HepG2 (cell line): ENCODE data around the gene IQSEC1. TPM values are rescaled to one million over a fixed set of nuclear protein-coding genes. Genes with fewer than 3 reads are reported as not detected.

Source experiments
- DR1 ChIP-seq: sonication (generic); formaldehyde crosslinking; IDR thresholded peaks from 2 replicates; pipeline ENCODE4 v1.8.0; 2021; ENCODE audit warnings: mild to moderate bottlenecking, missing genetic modification reagents, inconsistent platforms
- FOXA3 ChIP-seq: IDR thresholded peaks from 2 replicates; pipeline ENCODE4 v1.6.1; 2016; ENCODE audit warnings: missing genetic modification reagents, missing compliant biosample characterization
- GABPB1 ChIP-seq: IDR thresholded peaks from 2 replicates; pipeline ENCODE4 v1.6.1; 2016; ENCODE audit warnings: mild to moderate bottlenecking, missing genetic modification reagents, moderate library complexity, missing compliant biosample characterization
- HMG20A ChIP-seq: IDR thresholded peaks from 2 replicates; pipeline ENCODE4 v1.6.1; 2016; ENCODE audit warnings: borderline replicate concordance
- MEIS2 ChIP-seq: sonication (generic); formaldehyde crosslinking; IDR thresholded peaks from 2 replicates; pipeline ENCODE4 v1.9.0; 2021; ENCODE audit warnings: mild to moderate bottlenecking, missing genetic modification reagents
- MLLT10 ChIP-seq: sonication (generic); formaldehyde crosslinking; IDR thresholded peaks from 2 replicates; pipeline ENCODE4 v1.4.0; 2020; ENCODE audit warnings: missing genetic modification reagents
- NFE2 ChIP-seq: sonication (generic); formaldehyde crosslinking; IDR thresholded peaks from 2 replicates; pipeline ENCODE4 v1.4.0; 2020; ENCODE audit warnings: missing genetic modification reagents
- PRPF4 ChIP-seq: fragments of 200-400 bp; formaldehyde crosslinking; IDR thresholded peaks from 2 replicates; pipeline ENCODE4 v1.6.1; 2016; ENCODE audit warnings: low read length, low read depth; ENCODE audit not compliant: poor library complexity, severe bottlenecking
- SIN3A ChIP-seq: IDR thresholded peaks from 2 replicates; pipeline ENCODE4 v1.6.1; 2011; ENCODE audit warnings: low read depth, mild to moderate bottlenecking, control low read depth, low read length, borderline replicate concordance
- SIX4 ChIP-seq: sonication (generic); formaldehyde crosslinking; IDR thresholded peaks from 2 replicates; pipeline ENCODE4 v1.4.0; 2020; ENCODE audit warnings: missing genetic modification reagents
- SP4 ChIP-seq: sonication (generic); formaldehyde crosslinking; IDR thresholded peaks from 2 replicates; pipeline ENCODE4 v1.8.1; 2023; ENCODE audit warnings: mild to moderate bottlenecking, missing genetic modification reagents
- SRSF1 ChIP-seq: fragments of 200-400 bp; formaldehyde crosslinking; optimal IDR thresholded peaks from 2 replicates; pipeline ENCODE3; 2017; ENCODE audit warnings: mild to moderate bottlenecking, low read depth, low read length, moderate library complexity
- TAF1 ChIP-seq: sonication (generic); formaldehyde crosslinking; IDR thresholded peaks from 2 replicates; pipeline ENCODE4 v1.4.0; 2020; ENCODE audit warnings: missing genetic modification reagents
- TBX3 ChIP-seq: fragments of 450-650 bp; IDR thresholded peaks from 2 replicates; pipeline ENCODE4 v1.6.1; 2017; ENCODE audit warnings: antibody characterized with exemption, mild to moderate bottlenecking, inconsistent platforms, borderline replicate concordance
- ZNF124 ChIP-seq: sonication (generic); formaldehyde crosslinking; IDR thresholded peaks from 2 replicates; pipeline ENCODE4 v1.4.0; 2020; ENCODE audit warnings: missing genetic modification reagents
- ZNF496 ChIP-seq: sonication (generic); formaldehyde crosslinking; IDR thresholded peaks from 2 replicates; pipeline ENCODE4 v1.8.1; 2023; ENCODE audit warnings: mild to moderate bottlenecking, moderate library complexity, missing genetic modification reagents; ENCODE audit not compliant: insufficient replicate concordance
- ZNF841 ChIP-seq: sonication (generic); formaldehyde crosslinking; IDR thresholded peaks from 2 replicates; pipeline ENCODE4 v1.8.1; 2023; ENCODE audit warnings: missing genetic modification reagents, borderline replicate concordance
- polyA plus RNA-seq, 8 experiments: library from polyadenylated mRNA; depleted of rRNA in 3 of 8; stranded (reverse) in 7 of 8; unstranded in 1 of 8; fragments of >200 nt; fragmentation: Illumina TruSeq in 4 of 8; extraction: Trizol in 4 of 8; gene quantifications; 2 replicates each; pipeline versions ENCODE4 v1.2.1 to v1.2.3, GENCODE V29; 2011 to 2016; ENCODE audit warnings: low read depth in 4 of 8, missing spikeins in 1 of 8, mixed read lengths in 1 of 8; ENCODE audit not compliant: insufficient read depth in 1 of 8
- total RNA-seq, 5 experiments: library from RNA; depleted of rRNA; stranded (reverse); fragments of >200 nt; fragmentation: Illumina TruSeq; extraction: Trizol; gene quantifications; 2 replicates each; pipeline ENCODE4 v1.2.3, GENCODE V29; 2016; ENCODE audit warnings: low read depth in 1 of 5
- TF ChIP-seq, protein P1 (sequence below): sonication (generic); formaldehyde crosslinking; IDR thresholded peaks from 2 replicates; pipeline ENCODE4 v1.4.0; 2020; ENCODE audit warnings: missing genetic modification reagents
- TF ChIP-seq, protein P2 (sequence below): sonication (generic); formaldehyde crosslinking; IDR thresholded peaks from 2 replicates; pipeline ENCODE4 v1.4.0; 2020; ENCODE audit warnings: missing genetic modification reagents
- TF ChIP-seq, protein P3 (sequence below): sonication (generic); formaldehyde crosslinking; conservative IDR thresholded peaks from 2 replicates; pipeline ENCODE4 v1.8.0; 2022; ENCODE audit warnings: mild to moderate bottlenecking, moderate library complexity, missing genetic modification reagents
- TF ChIP-seq, protein P4 (sequence below): fragments of 450-650 bp; IDR thresholded peaks from 2 replicates; pipeline ENCODE4 v1.6.1; 2017; ENCODE audit warnings: mild to moderate bottlenecking

IQSEC1 gene
- total and polyA plus RNA-seq, 2 of the 13 experiments (the other 11 are each of a cell fraction or from before 2014, with no cell fraction given), result 17.4 to 20.2 TPM

DNA sequence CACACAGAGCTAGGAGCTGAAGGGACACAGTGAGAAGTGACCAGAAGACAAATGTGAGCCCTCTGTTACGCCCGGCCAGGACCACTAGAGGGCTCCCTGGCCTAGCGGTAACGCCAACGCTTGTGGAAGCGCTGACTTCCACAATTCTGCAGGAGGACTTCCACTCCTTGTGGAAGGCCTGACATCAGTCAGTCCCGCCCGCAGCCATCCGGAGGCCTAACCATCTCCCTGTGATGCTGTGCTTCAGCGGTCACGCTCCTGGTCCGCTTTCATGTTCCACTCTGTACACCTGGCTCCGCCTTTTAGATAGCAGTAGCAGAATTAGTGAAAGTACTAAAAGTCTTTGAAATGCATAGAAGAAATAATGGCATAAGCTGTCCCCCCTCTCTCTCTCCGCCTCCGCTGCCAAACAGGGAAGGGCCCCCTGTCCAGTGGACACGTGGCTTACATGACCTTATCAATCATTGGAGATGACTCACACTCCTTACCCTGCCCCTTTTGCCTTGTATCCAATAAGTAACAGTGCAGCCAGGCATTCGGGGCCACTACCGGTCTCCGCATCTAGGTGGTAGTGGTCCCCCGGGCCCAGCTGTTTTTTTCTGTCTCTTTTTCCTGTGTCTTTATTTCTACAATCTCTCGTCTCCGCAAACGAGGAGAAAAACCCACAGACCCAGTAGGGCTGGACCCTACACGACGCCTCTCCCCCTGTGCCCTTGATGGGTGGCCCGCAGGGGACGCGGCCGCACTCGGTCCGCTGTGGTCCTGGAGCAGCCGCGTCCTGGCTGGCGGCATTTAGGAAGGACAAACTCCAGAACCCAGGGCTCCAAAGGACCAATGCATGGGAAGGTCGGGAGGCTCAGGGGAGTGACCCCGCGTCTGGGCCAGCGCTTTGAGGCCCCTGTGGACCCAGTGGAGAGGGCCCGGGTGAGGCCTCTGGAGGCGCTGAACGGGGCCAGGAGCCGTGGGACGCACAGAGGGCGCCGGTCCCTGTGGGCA lies 204.9 kb downstream of the IQSEC1 start (continued):
- TF ChIP-seq, protein P1, sequence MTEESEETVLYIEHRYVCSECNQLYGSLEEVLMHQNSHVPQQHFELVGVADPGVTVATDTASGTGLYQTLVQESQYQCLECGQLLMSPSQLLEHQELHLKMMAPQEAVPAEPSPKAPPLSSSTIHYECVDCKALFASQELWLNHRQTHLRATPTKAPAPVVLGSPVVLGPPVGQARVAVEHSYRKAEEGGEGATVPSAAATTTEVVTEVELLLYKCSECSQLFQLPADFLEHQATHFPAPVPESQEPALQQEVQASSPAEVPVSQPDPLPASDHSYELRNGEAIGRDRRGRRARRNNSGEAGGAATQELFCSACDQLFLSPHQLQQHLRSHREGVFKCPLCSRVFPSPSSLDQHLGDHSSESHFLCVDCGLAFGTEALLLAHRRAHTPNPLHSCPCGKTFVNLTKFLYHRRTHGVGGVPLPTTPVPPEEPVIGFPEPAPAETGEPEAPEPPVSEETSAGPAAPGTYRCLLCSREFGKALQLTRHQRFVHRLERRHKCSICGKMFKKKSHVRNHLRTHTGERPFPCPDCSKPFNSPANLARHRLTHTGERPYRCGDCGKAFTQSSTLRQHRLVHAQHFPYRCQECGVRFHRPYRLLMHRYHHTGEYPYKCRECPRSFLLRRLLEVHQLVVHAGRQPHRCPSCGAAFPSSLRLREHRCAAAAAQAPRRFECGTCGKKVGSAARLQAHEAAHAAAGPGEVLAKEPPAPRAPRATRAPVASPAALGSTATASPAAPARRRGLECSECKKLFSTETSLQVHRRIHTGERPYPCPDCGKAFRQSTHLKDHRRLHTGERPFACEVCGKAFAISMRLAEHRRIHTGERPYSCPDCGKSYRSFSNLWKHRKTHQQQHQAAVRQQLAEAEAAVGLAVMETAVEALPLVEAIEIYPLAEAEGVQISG (CRISPR knock-in tag), result peak; percentile 33; the same call in 1 of the 2 replicates
- TF ChIP-seq, protein P2, sequence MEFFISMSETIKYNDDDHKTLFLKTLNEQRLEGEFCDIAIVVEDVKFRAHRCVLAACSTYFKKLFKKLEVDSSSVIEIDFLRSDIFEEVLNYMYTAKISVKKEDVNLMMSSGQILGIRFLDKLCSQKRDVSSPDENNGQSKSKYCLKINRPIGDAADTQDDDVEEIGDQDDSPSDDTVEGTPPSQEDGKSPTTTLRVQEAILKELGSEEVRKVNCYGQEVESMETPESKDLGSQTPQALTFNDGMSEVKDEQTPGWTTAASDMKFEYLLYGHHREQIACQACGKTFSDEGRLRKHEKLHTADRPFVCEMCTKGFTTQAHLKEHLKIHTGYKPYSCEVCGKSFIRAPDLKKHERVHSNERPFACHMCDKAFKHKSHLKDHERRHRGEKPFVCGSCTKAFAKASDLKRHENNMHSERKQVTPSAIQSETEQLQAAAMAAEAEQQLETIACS, result no peak
- TF ChIP-seq TAF1 (no peak), ZNF841 (CRISPR knock-in tag) (no peak), NFE2 (CRISPR knock-in tag) (no peak), ZNF124 (CRISPR knock-in tag) (no peak), SP4 (CRISPR knock-in tag) (0 out of 2 replicates have a peak, but pooled peaks have one; percentile 25), HMG20A (no peak), SIN3A (no peak), PRPF4 (no peak), ZNF496 (no peak), SIX4 (no peak), SRSF1 (no peak), MLLT10 (CRISPR knock-in tag) (no peak), TBX3 (no peak), DR1 (CRISPR knock-in tag) (no peak), MEIS2 (0 out of 2 replicates have a peak, but pooled peaks have one; percentile 43), FOXA3 (peak; percentile 50), GABPB1 (CRISPR knock-in tag) (peak; percentile 22; the same call in 1 of the 2 replicates)
- TF ChIP-seq, protein P3, sequence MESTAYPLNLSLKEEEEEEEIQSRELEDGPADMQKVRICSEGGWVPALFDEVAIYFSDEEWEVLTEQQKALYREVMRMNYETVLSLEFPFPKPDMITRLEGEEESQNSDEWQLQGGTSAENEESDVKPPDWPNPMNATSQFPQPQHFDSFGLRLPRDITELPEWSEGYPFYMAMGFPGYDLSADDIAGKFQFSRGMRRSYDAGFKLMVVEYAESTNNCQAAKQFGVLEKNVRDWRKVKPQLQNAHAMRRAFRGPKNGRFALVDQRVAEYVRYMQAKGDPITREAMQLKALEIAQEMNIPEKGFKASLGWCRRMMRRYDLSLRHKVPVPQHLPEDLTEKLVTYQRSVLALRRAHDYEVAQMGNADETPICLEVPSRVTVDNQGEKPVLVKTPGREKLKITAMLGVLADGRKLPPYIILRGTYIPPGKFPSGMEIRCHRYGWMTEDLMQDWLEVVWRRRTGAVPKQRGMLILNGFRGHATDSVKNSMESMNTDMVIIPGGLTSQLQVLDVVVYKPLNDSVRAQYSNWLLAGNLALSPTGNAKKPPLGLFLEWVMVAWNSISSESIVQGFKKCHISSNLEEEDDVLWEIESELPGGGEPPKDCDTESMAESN (CRISPR knock-in tag), result 0 out of 2 replicates have a peak, but pooled peaks have one; percentile 29
- TF ChIP-seq, protein P4, sequence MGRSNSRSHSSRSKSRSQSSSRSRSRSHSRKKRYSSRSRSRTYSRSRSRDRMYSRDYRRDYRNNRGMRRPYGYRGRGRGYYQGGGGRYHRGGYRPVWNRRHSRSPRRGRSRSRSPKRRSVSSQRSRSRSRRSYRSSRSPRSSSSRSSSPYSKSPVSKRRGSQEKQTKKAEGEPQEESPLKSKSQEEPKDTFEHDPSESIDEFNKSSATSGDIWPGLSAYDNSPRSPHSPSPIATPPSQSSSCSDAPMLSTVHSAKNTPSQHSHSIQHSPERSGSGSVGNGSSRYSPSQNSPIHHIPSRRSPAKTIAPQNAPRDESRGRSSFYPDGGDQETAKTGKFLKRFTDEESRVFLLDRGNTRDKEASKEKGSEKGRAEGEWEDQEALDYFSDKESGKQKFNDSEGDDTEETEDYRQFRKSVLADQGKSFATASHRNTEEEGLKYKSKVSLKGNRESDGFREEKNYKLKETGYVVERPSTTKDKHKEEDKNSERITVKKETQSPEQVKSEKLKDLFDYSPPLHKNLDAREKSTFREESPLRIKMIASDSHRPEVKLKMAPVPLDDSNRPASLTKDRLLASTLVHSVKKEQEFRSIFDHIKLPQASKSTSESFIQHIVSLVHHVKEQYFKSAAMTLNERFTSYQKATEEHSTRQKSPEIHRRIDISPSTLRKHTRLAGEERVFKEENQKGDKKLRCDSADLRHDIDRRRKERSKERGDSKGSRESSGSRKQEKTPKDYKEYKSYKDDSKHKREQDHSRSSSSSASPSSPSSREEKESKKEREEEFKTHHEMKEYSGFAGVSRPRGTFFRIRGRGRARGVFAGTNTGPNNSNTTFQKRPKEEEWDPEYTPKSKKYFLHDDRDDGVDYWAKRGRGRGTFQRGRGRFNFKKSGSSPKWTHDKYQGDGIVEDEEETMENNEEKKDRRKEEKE, result no peak
